Stomach (tissue), 4 donors: ENCODE results near the gene GIPC2.

Experiments
- CTCF ChIP-seq, 7 experiments: fragments of 450-650 bp in 4 of 7; fragments of 200-600 bp in 3 of 7; sonication (generic) in 3 of 7; IDR thresholded peaks; one replicate each; pipeline ENCODE4 v1.5.1; 2016 to 2019; ENCODE audit warnings: antibody characterized with exemption in 7 of 7, control low read depth in 2 of 7, mild to moderate bottlenecking in 1 of 7
- EP300 ChIP-seq: sonication (generic); formaldehyde crosslinking; IDR thresholded peaks from one replicate; pipeline ENCODE4 v1.6.1; 2017; ENCODE audit warnings: antibody characterized with exemption
- POLR2A ChIP-seq, 4 donors: fragments of 450-650 bp; IDR thresholded peaks; one replicate each; pipeline ENCODE4 v1.6.1; 2016; ENCODE audit warnings: antibody characterized with exemption in 4 of 4, control low read depth in 2 of 4, mild to moderate bottlenecking in 1 of 4, moderate library complexity in 1 of 4
- POLR2AphosphoS5 ChIP-seq, 3 donors: sonication (generic); formaldehyde crosslinking; IDR thresholded peaks; one replicate each; pipeline ENCODE4 v1.6.1; 2016; ENCODE audit warnings: antibody characterized with exemption in 3 of 3

DNA sequence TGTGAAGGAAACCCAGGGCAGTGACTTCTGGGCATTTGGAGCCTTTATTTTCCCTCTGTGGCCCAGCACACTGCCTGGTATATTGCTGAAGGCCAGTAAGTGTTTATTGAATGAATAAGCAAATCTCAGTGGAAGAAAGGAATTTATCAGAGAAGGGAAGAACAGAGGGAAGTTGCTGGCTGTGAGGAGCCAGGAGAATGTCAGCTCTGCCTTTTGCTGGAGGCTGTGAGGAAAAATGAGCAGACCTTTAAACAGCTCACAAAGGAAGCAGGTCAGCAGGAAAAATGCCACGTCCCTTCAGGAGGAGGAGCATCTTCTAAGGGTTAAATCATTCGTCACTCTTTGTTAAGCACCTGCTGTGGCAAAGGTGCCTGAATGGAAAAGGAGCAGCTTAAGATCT is 75.9 kb downstream of the GIPC2 start:
- TF ChIP-seq CTCF (IDR thresholded peaks at IDR 0.05) (no peak), EP300 (no peak), POLR2A (IDR thresholded peaks at IDR 0.05) (no peak), POLR2AphosphoS5 (IDR thresholded peaks at IDR 0.05) (no peak)
